Breast epithelium (tissue), 3 donors: Measurements from ENCODE around the gene SDK2.
"Not testable (repeated sequence)": the region's sequence is repeated elsewhere in the genome, so short reads cannot be mapped to it uniquely, and the experiment has no call there.

Experiments used
- CTCF ChIP-seq, 3 donors: fragments of 450-650 bp; IDR thresholded peaks; one replicate each; pipeline ENCODE4 v1.5.1; 2016 to 2017; ENCODE audit warnings: antibody characterized with exemption in 3 of 3, mild to moderate bottlenecking in 3 of 3, moderate library complexity in 3 of 3
- POLR2A ChIP-seq: fragments of 450-650 bp; IDR thresholded peaks from one replicate; pipeline ENCODE4 v1.6.1; 2016; ENCODE audit warnings: antibody characterized with exemption, mild to moderate bottlenecking, moderate library complexity
- POLR2AphosphoS5 ChIP-seq, 3 donors: sonication (generic); formaldehyde crosslinking; IDR thresholded peaks; one replicate each; pipeline ENCODE4 v1.6.1; 2017; ENCODE audit warnings: antibody characterized with exemption in 3 of 3

DNA sequence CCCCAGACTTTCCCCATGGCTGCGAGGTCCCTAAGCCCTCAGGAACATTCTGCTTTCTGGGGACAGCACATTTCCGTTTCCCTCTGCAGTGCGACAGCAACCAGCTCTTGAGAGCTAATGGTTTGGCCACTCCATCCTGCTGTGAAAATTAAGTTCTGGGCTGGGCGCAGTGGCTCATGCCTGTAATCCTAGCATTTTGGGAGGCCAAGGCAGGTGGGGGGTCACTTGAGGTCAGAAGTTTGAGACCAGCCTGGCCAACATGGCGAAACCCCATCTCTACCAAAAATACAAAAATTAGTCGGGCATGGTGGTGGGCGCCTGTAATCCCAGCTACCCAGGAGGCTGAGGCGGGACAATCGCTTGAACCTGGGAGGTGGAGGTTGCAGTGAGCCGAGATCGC lies 331.4 kb downstream of the SDK2 start:
- not testable (repeated sequence) for TF ChIP-seq POLR2A; CTCF (IDR thresholded peaks at IDR 0.05); POLR2AphosphoS5 (IDR thresholded peaks at IDR 0.05)
